Measurements from ENCODE around the gene NR2C2.
A peak's percentile ranks its signal among the peaks of the same experiment; 100 is the strongest.

The NR2C2 gene

GRCh38 chr3:14976317-14976716 lies 28.9 kb downstream of the NR2C2 start:
- H3K4me3 ChIP-seq (ENCODE audit: low read depth, low read length) = no peak overlapping the region
- no peak for DNase-seq (ENCODE audit: low read depth, low spot score)
- in situ Hi-C loops (cut with HindIII; ENCODE audit: low sequenced_read_pairs) = no loop called here
- no peak for TF ChIP-seq CTCF (IDR thresholded peaks at IDR 0.05; ENCODE audit: low read depth, low read length)

GRCh38 chr3:14980689-14981088 lies 33.3 kb downstream of the NR2C2 start:
- no peak for DNase-seq (ENCODE audit: low read depth, low spot score)
- TF ChIP-seq CTCF (IDR thresholded peaks at IDR 0.05; ENCODE audit: low read depth, low read length) = no peak
- H3K4me3 ChIP-seq (ENCODE audit: low read depth, low read length) = no peak overlapping the region
- in situ Hi-C loops (cut with HindIII; ENCODE audit: low sequenced_read_pairs) = no loop called here

GRCh38 chr3:14984581-14985113 lies 37.3 kb downstream of the NR2C2 start:
- no peak overlapping the region for H3K4me3 ChIP-seq (ENCODE audit: low read depth, low read length)
- no peak for DNase-seq (ENCODE audit: low read depth, low spot score)
- in situ Hi-C loops (cut with HindIII; ENCODE audit: low sequenced_read_pairs) = no loop called here
- TF ChIP-seq CTCF (IDR thresholded peaks at IDR 0.05; ENCODE audit: low read depth, low read length) = no peak

GRCh38 chr3:14988988-14989394 lies 41.6 kb downstream of the NR2C2 start:
- H3K4me3 ChIP-seq (ENCODE audit: low read depth, low read length) = no peak overlapping the region
- in situ Hi-C loops (cut with HindIII; ENCODE audit: low sequenced_read_pairs) = no loop called here
- no peak for DNase-seq (ENCODE audit: low read depth, low spot score)
- no peak for TF ChIP-seq CTCF (IDR thresholded peaks at IDR 0.05; ENCODE audit: low read depth, low read length)

- peak; percentile 61 for DNase-seq (ENCODE audit: low read depth, low spot score)
- in situ Hi-C loops (cut with HindIII; ENCODE audit: low sequenced_read_pairs) = no loop called here
Observed at GRCh38 chr3:14989943-14990779, 42.8 kb downstream of the NR2C2 start.

GRCh38 chr3:14990780-14991148 lies 43.4 kb downstream of the NR2C2 start:
- no peak for TF ChIP-seq CTCF (IDR thresholded peaks at IDR 0.05; ENCODE audit: low read depth, low read length)
- in situ Hi-C loops (cut with HindIII; ENCODE audit: low sequenced_read_pairs) = no loop called here

More at GRCh38 chr3:14989943-14990779, 42.8 kb downstream of the NR2C2 start:
- TF ChIP-seq CTCF (IDR thresholded peaks at IDR 0.05; ENCODE audit: low read depth, low read length) = no peak
- no peak overlapping the region for H3K4me3 ChIP-seq (ENCODE audit: low read depth, low read length)

More at GRCh38 chr3:14990780-14991148, 43.4 kb downstream of the NR2C2 start:
- DNase-seq (ENCODE audit: low read depth, low spot score) = no peak
- H3K4me3 ChIP-seq (ENCODE audit: low read depth, low read length) = no peak overlapping the region
